Panc1 (cell line): ENCODE measurements around the gene PLXNB1.

ENCODE experiments used
- CTCF ChIP-seq: fragments of 450-650 bp; IDR thresholded peaks from 2 replicates; pipeline ENCODE4 v1.5.1; 2017; ENCODE audit warnings: mild to moderate bottlenecking
- POLR2AphosphoS5 ChIP-seq: IDR thresholded peaks from 2 replicates; pipeline ENCODE4 v1.6.1; 2012; ENCODE audit warnings: mild to moderate bottlenecking, low read depth, low read length, moderate library complexity
- REST ChIP-seq, 2 experiments: IDR thresholded peaks; 2 replicates each; pipeline ENCODE4 v1.6.1; 2011 to 2012; ENCODE audit warnings: low read depth in 2 of 2, control low read depth in 1 of 2, low read length in 1 of 2, mild to moderate bottlenecking in 1 of 2, moderate library complexity in 1 of 2; ENCODE audit not compliant: insufficient read depth in 1 of 2
- TCF7L2 ChIP-seq: IDR thresholded peaks from 2 replicates; pipeline ENCODE4 v1.6.1; 2011; ENCODE audit warnings: mild to moderate bottlenecking, low read depth, low read length, inconsistent platforms

- no peak for TF ChIP-seq CTCF
- TF ChIP-seq POLR2AphosphoS5, result no peak
- no peak for TF ChIP-seq TCF7L2
- no peak for TF ChIP-seq REST (IDR thresholded peaks at IDR 0.05; ENCODE audit: insufficient read depth in 1 of 2, low read depth in 2 of 2, low read length in 1 of 2)
Measured at GRCh38 chr3:48474619-48475018, 44.7 kb upstream of the PLXNB1 start.
